Measurements from ENCODE around the gene RAB30. TPM values are rescaled to one million over a fixed set of nuclear protein-coding genes. Genes with fewer than 3 reads are reported as not detected.

RAB30 gene
- total RNA-seq, 1 experiment from 2014 or later: 15.0 TPM

GRCh38 chr11:83004746-83005556 lies 66.7 kb downstream of the RAB30 start:
- no peaks in the 10 kb centered on the region for H3K36me3 ChIP-seq (ENCODE audit: insufficient read depth, low read length, poor library complexity, severe bottlenecking)
- no peaks in the 10 kb centered on the region for H3K27me3 ChIP-seq (replicated peaks; ENCODE audit: insufficient read depth, low read depth, low read length, poor library complexity)
- H3K27ac ChIP-seq (ENCODE audit: low read depth, low read length, poor library complexity, severe bottlenecking): no peak overlapping the region
- POLR2A ChIA-PET (ENCODE audit: low non-redundant PET): no interaction called here
- no peak overlapping the region for H3K4me3 ChIP-seq (ENCODE audit: low read depth, low read length, poor library complexity, severe bottlenecking)
- no TSS peak for BruUV-seq (replicated peaks)
- CTCF ChIA-PET: no interaction called here
- intact Hi-C loops (cut with micrococcal nuclease; ENCODE audit: unreplicated experiment): no loop called here
- no peaks in the 10 kb centered on the region for H3K9me3 ChIP-seq (ENCODE audit: low read depth, low read length, poor library complexity, severe bottlenecking)
- DNase-seq (ENCODE audit: low spot score): no peak
- peaks cover 10% of the 10 kb centered on the region for H3K4me1 ChIP-seq (ENCODE audit: insufficient read depth, low read length, poor library complexity, severe bottlenecking)
- TF ChIP-seq EZH2 (IDR thresholded peaks at IDR 0.05; ENCODE audit: borderline replicate concordance, low read depth, low read length, poor library complexity, severe bottlenecking): no peak

DNA sequence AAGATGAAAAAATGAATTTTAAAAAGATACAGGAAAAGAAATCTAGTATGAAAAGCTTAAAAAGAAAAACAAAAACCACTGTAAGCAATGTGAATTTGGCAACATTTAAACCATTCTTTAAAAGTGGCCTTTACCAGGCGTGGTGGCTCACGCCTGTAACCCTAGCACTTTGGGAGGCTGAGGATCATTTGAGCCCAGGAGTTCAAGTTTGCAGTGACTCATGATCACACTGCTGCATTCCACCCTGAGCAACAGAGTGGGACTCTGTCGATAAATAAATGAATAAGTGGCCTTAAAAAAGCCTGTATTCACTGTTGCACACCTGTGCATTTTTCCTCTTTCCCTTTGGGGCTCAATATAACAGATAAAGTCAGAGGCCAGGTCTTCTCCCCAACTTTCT lies 69.2 kb downstream of the RAB30 start:
- TF ChIP-seq, protein P1, sequence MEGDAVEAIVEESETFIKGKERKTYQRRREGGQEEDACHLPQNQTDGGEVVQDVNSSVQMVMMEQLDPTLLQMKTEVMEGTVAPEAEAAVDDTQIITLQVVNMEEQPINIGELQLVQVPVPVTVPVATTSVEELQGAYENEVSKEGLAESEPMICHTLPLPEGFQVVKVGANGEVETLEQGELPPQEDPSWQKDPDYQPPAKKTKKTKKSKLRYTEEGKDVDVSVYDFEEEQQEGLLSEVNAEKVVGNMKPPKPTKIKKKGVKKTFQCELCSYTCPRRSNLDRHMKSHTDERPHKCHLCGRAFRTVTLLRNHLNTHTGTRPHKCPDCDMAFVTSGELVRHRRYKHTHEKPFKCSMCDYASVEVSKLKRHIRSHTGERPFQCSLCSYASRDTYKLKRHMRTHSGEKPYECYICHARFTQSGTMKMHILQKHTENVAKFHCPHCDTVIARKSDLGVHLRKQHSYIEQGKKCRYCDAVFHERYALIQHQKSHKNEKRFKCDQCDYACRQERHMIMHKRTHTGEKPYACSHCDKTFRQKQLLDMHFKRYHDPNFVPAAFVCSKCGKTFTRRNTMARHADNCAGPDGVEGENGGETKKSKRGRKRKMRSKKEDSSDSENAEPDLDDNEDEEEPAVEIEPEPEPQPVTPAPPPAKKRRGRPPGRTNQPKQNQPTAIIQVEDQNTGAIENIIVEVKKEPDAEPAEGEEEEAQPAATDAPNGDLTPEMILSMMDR (conservative IDR thresholded peaks at IDR 0.05; ENCODE audit: low read depth, low read length): no peak
- no peak for TF ChIP-seq EZH2 (IDR thresholded peaks at IDR 0.05; ENCODE audit: borderline replicate concordance, low read depth, low read length, poor library complexity, severe bottlenecking)
- POLR2A ChIA-PET (ENCODE audit: low non-redundant PET): no interaction called here
- peaks cover 2% of the 10 kb centered on the region for H3K4me1 ChIP-seq (ENCODE audit: insufficient read depth, low read length, poor library complexity, severe bottlenecking)
- intact Hi-C loops (cut with micrococcal nuclease; ENCODE audit: unreplicated experiment): no loop called here
- H3K9me3 ChIP-seq (ENCODE audit: low read depth, low read length, poor library complexity, severe bottlenecking): no peaks in the 10 kb centered on the region
- DNase-seq (ENCODE audit: low spot score): no peak
- H3K4me3 ChIP-seq (ENCODE audit: low read depth, low read length, poor library complexity, severe bottlenecking): no peak overlapping the region
- H3K36me3 ChIP-seq (ENCODE audit: insufficient read depth, low read length, poor library complexity, severe bottlenecking): no peaks in the 10 kb centered on the region
- BruUV-seq (replicated peaks): no TSS peak
- no peak overlapping the region for H3K27ac ChIP-seq (ENCODE audit: low read depth, low read length, poor library complexity, severe bottlenecking)
- no peaks in the 10 kb centered on the region for H3K27me3 ChIP-seq (replicated peaks; ENCODE audit: insufficient read depth, low read depth, low read length, poor library complexity)
- CTCF ChIA-PET: no interaction called here

DNA sequence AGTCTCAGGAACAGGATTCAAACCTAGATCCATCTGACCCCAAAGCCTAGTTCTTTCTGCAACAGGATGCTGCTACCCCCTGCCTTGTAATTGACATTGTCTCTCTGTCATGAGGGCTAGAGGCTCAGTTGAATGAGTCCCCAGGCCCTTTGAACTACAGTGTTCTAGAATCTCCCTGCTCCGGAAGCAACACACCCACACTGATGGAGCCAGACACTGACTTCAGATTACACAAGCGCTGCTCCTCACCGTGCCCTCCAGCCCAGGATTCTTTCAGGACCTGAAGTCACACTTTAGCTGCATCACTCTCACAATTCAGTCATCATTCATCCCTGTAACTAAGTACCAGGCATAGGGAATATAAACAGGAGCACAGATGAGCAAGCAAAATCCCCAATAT lies 69.6 kb downstream of the RAB30 start:
- Histone ChIP-seq H3K27ac (ENCODE audit: low read depth, low read length, poor library complexity, severe bottlenecking) (no peak overlapping the region), H3K9me3 (ENCODE audit: low read depth, low read length, poor library complexity, severe bottlenecking) (no peaks in the 10 kb centered on the region), H3K4me1 (ENCODE audit: insufficient read depth, low read length, poor library complexity, severe bottlenecking) (no peaks in the 10 kb centered on the region), H3K27me3 (replicated peaks; ENCODE audit: insufficient read depth, low read depth, low read length, poor library complexity) (no peaks in the 10 kb centered on the region), H3K4me3 (ENCODE audit: low read depth, low read length, poor library complexity, severe bottlenecking) (no peak overlapping the region), H3K36me3 (ENCODE audit: insufficient read depth, low read length, poor library complexity, severe bottlenecking) (no peaks in the 10 kb centered on the region)
- ChIA-PET CTCF (no interaction called here), POLR2A (ENCODE audit: low non-redundant PET) (no interaction called here)
- no TSS peak for BruUV-seq (replicated peaks)
- no peak for DNase-seq (ENCODE audit: low spot score)
- TF ChIP-seq EZH2 (IDR thresholded peaks at IDR 0.05; ENCODE audit: borderline replicate concordance, low read depth, low read length, poor library complexity, severe bottlenecking): no peak
- TF ChIP-seq, protein P1 (conservative IDR thresholded peaks at IDR 0.05; ENCODE audit: low read depth, low read length): no peak
- intact Hi-C loops (cut with micrococcal nuclease; ENCODE audit: unreplicated experiment): no loop called here

DNA sequence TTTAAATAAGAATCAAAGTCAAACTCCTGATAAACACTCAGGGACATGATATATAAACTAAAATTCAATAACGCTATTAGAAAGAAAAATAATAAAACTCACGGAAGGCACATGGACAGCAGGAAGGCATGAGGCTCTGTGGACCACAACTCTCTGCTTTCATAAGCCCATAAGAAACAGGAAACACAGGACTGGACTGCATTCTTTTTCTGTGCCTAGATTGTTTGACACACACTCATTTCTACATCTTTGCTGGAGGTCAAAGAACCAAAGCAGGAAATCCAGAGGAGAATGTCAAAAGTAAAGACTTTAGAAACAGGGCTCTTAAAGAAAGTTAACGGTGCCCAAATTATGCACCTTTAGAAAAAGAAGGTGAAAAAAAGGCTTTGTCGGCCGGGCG lies 71.3 kb downstream of the RAB30 start:
- no peak for DNase-seq (ENCODE audit: low spot score)
- intact Hi-C loops (cut with micrococcal nuclease; ENCODE audit: unreplicated experiment): no loop called here
- BruUV-seq (replicated peaks): no TSS peak
- Histone ChIP-seq H3K4me1 (ENCODE audit: insufficient read depth, low read length, poor library complexity, severe bottlenecking) (no peaks in the 10 kb centered on the region), H3K27ac (ENCODE audit: low read depth, low read length, poor library complexity, severe bottlenecking) (no peak overlapping the region), H3K36me3 (ENCODE audit: insufficient read depth, low read length, poor library complexity, severe bottlenecking) (no peaks in the 10 kb centered on the region), H3K4me3 (ENCODE audit: low read depth, low read length, poor library complexity, severe bottlenecking) (no peak overlapping the region), H3K9me3 (ENCODE audit: low read depth, low read length, poor library complexity, severe bottlenecking) (no peaks in the 10 kb centered on the region), H3K27me3 (replicated peaks; ENCODE audit: insufficient read depth, low read depth, low read length, poor library complexity) (no peaks in the 10 kb centered on the region)
- no peak for TF ChIP-seq EZH2 (IDR thresholded peaks at IDR 0.05; ENCODE audit: borderline replicate concordance, low read depth, low read length, poor library complexity, severe bottlenecking)
- TF ChIP-seq, protein P1 (conservative IDR thresholded peaks at IDR 0.05; ENCODE audit: low read depth, low read length): no peak
- ChIA-PET CTCF (no interaction called here), POLR2A (ENCODE audit: low non-redundant PET) (no interaction called here)

Data from A673 (cell line).